GM20000 (cell line): ENCODE measurements around the gene PILRA.
"Not testable (repeated sequence)": the region's sequence is repeated elsewhere in the genome, so short reads cannot be mapped to it uniquely, and the experiment has no call there.

Source experiments
- DNase-seq: peaks from one replicate; pipeline ENCODE4 v3.0.0; 2012; ENCODE audit warnings: low spot score
- TF ChIP-seq, protein P1 (sequence below): IDR thresholded peaks from 2 replicates; pipeline ENCODE4 v1.5.1; 2012; ENCODE audit warnings: mild to moderate bottlenecking, control low read depth; ENCODE audit errors: extremely low read depth, missing control alignments

Gene PILRA

DNA sequence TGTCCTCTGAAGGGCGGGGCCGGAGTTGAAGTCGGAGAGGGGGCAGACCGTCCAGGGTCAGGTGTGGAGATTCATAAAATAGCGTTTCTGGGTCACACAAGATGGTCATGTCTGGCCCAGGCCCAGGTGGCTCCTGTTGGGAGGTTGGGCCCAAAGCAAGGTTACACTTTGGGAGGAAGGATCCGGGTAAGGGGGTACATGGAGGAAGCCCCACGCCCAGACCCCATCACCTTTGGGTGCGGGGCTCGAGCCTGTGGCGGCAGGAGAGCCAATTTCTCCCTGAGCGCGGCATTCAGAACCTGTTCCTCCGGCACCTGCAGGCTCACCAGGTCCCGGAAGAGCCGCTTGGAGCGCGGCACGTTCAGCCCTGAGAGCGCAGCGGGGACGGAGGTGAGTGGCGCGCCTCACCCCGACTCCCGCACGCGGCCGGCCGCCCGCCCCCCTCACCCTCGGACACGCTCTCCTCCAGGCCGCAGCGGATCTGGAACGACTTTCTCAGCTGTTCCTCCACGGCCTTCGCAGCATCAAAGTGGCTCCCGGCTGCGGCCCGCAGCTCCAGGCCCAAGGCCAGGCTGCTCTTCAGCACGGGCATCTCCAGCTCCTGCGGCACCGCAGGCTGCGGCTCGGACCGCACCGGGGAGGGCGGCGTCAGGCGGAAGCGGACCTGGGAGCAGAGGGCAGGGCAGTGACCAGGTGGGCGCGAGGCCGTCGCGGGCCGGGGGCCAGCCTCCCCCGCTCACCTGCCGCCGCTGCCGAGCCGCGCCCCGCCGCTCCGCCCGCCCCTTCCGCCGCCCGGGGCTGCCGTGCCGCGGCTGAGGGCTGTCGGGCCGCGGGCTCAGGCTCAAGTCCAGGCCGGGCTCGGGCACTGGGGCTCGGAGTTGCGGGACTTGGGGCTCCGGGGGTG lies 62.4 kb downstream of the PILRA start:
- TF ChIP-seq, protein P1, sequence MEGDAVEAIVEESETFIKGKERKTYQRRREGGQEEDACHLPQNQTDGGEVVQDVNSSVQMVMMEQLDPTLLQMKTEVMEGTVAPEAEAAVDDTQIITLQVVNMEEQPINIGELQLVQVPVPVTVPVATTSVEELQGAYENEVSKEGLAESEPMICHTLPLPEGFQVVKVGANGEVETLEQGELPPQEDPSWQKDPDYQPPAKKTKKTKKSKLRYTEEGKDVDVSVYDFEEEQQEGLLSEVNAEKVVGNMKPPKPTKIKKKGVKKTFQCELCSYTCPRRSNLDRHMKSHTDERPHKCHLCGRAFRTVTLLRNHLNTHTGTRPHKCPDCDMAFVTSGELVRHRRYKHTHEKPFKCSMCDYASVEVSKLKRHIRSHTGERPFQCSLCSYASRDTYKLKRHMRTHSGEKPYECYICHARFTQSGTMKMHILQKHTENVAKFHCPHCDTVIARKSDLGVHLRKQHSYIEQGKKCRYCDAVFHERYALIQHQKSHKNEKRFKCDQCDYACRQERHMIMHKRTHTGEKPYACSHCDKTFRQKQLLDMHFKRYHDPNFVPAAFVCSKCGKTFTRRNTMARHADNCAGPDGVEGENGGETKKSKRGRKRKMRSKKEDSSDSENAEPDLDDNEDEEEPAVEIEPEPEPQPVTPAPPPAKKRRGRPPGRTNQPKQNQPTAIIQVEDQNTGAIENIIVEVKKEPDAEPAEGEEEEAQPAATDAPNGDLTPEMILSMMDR, result no peak
- DNase-seq, result peak; percentile 63

DNA sequence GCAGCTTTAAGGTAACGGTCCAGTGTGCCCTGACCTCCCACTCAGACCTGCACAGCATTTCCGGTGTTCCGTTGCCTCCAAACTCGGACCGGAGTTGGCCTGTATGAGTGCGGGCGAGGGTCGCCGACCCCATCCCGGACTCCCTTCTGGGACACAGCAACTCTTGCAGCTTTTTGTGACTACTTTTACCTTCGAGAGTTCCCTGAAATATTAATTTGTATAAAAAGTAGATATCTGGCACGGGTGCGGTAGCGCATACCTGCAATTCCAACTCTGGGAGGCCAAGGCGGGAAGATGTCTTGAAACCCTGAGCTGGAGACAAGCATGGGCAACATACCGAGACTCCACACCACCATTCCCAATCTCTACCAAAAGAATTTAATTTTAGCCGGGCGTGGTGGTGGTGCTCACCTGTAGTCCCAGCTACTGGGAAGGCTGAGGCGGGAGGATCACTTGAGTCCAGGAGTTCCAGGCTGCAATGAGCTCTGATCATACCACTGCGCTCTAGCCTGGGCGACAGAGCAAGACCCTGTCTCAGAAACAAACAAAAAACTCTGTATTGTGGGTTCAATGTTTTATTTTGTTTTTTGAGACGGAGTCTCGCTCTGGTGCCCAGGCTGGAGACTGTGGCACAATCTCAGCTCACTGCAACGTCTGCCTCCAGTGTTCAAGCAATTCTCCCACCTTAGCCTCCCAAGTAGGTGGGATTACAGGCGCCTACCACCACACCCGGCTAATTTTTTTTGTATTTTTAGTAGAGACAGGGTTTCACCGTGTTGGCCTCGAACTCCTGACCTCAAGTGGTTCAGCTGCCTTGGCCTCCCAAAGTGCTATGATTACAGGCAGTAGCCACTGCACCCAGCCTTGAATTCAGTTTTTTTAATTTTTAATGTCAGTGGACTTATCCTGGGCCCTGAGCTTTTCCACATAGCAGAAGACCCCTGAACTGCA lies 64.1 kb downstream of the PILRA start:
- DNase-seq, result no peak
- TF ChIP-seq, protein P1, result no peak

DNA sequence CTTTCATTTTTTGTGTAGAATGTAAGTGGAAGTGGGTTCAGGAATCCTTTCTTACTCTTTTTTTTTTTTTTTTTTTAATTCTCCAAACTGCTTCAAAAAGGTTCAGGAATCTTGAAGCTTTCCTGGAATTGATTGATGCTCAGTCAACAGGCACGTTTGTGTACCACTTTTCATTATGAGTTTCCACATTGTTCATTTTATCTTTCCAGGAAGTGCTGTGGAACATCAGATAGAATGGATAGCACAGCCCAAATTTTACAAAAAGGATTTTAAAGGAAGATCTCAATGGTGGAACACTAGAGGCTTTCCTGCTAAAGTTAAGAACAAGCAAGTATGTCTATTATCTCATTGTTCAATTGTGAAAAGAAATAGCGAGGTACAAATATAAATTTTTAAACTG lies 64.9 kb downstream of the PILRA start:
- no peak for DNase-seq

DNA sequence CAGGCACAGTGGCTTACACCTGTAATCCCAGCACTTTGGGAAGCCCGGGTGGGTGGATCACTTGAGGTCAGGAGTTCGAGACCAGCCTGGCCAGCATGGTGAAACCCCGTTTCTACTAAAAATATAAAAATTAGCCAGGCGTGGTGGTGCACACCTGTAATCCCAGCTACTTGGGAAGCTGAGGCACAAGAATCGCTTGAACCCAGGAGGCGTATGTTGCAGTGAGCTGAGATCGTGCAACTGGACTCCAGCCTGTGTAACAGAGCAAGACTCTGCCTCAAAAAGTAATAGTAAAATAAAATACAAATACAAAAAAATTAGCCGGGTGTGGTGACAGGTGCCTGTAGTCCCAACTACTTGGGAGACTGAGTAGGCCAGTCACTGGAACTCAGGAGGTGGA lies 65.4 kb downstream of the PILRA start:
- DNase-seq, result not testable (repeated sequence)

More for the DNA sequence above, 64.9 kb downstream of the PILRA start:
- TF ChIP-seq, protein P1, result no peak

DNA sequence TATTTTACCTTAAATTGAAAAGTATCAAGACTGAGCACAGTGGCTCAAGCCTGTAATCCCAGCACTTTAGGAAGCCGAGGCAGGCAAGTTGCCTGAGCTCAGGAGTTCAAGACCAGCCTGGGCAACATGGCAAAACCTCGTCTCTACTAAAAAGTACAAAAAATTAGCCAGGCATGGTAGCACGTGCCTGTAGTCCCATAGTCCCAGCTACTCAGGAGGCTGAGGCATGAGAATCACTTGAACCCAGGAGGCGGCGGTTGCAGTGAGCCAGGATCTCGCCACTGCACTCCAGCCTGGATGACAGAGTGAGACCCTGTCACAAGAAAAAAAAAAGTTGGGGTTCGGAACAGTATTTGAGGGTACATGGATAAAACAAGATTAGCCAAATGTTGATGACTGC lies 66.0 kb downstream of the PILRA start:
- not testable (repeated sequence) for DNase-seq

DNA sequence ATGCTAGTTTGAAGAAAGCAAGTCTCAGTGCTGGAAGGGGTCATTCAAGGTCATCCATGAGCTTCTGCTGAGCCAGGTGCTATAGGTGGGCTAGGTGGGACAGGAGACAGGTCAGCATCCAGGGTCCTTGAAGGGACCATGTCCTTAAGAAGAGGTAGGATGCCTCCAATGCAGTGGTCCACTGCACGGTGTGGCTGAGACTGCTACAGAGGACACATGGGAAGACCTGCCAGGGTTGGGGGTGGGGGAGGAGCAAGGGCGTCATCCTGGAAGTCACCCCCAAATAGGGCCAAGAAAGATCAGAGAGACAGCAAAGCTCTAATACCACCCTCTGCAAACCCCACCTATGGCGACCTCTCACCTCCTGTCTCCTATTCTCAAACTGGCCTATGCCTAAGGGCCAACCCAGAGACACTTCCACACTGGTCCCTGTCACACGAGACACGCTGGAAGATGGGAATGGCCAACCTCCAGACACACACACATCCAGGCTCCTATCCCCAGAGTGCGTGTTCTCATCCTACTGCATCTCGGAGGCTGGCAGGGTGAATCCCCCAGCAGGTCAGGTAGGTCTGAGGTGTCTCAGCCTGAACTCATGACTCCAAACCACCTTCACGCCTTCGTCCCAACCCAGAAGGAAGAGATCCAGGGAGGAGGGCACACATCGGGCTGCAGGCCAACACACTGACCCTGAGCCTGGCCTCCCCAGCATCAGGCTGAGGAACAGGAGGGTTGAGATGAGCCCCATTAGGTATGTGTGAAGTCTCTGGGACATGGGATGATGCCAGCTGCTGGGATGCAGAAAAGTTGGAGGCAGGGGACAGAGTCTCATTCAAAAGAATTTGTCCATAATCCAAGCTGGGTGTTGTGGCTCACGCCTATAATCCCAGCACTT lies 68.6 kb downstream of the PILRA start:
- DNase-seq, result no peak
- TF ChIP-seq, protein P1, result no peak

DNA sequence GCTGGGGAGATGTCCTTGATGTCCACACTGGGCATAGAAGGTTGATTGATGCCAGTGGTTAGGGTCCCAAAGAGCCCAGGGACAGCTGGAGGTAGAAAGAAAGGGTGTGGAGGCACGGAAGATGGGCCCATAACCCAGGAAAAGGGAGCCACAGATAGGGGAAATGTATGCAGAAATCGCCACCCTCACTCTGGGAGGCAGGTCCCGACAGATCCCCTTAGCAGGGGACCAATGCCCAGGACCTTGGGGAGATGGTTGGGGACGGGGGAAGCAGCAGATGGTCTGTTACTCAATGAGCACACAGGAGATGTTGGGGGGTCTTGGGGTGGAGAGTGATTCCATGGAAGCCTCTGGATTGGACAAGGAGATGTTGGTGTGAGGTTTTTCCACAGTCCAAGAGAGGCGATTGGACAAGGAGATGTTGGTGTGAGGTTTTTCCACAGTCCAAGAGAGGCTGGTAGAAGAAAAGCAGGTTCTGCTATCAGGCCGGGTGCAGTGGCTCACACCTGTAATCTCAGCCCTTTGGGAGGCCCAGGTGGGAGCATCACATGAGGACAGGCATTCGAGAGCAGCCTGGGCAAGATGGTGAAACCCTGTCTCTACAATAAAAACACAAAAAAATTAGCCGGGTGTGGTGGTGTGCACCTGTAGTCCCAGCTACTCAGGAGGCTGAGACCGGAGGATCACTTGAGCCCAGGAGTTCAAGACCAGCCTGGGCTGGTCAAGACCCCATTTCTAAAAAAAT lies 70.0 kb downstream of the PILRA start:
- TF ChIP-seq, protein P1, result no peak
- DNase-seq, result no peak
